Stimulated activated CD8-positive, alpha-beta memory T cell treated with anti-CD3 and anti-CD28 coated beads, Interleukin-7, amount 100 ng/mL, for 48 hours (primary cell): ENCODE measurements around the gene PPEF1.
"Not testable (repeated sequence)": the region's sequence is repeated elsewhere in the genome, so short reads cannot be mapped to it uniquely, and the experiment has no call there.

ENCODE experiments used
- DNase-seq, 2 donors: peaks; one replicate each; pipeline ENCODE4 v3.0.0-alpha.2; 2020; ENCODE audit warnings: low read depth in 1 of 2; ENCODE audit errors: extremely low read depth in 1 of 2

PPEF1 gene

GRCh38 chrX:18792828-18793227 lies 85.4 kb downstream of the PPEF1 start:
- DNase-seq = no peak

DNA sequence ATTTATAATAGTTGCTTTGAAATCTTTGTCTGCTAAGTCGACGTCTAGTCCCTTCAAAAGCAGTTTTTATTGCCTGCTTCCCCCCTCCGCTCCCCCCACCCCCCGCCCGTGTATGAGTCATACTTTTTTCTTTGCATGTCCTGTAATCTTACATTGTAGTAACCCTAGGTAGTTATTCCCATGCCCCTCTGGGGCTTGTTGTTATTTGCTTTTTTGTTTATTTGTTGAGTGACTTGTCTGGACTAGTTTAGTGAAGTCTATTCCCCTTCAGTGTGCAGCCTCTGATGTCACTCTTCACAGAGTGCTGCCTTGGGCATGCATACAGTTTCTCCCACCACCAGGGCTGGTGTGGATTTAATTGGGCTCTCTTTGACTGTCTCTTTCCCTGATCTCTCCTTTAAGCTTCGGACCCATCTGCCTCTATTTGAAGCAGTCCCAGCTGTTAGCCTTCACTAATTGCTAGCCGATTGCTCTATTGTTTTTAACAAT lies 86.2 kb downstream of the PPEF1 start:
- no peak for DNase-seq

DNA sequence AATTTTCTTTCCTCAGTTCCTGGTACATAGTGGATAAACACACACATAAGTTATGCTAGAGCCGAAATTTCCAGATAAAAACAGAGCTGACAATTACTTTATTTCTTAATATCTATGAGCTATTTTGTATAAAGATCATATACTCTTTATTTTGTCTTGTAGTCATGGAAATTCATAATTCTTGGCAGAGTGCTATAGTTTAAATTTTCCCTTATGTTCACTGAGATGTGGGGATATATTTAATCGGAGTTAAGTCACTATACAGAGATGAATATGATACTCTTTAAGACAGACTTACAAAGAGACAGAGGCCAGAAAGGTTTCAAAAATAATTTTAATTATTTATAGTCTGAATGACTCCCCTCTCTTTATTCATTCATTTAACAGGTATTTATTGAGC lies 89.7 kb downstream of the PPEF1 start:
- no peak for DNase-seq

DNA sequence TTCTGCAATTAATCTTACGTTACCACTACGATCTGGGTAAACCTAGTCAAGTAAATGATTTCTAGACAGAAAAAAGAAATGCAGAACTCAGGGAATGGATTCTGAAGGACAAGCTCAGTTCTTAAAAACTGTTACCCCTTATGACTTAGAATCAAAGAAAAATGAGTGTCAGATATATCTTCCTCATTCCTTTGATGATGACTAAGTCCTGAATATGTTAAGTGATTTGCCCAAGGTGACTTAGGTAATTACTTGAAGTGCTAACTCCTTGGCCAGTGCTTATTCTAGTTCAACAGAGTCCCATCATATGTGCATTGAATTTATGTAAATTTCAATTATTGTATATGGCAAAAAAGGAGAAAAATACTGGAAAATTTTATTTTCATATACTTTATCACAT lies 92.5 kb downstream of the PPEF1 start:
- DNase-seq = no peak

GRCh38 chrX:18809641-18810040 lies 102.2 kb downstream of the PPEF1 start:
- no peak for DNase-seq

DNA sequence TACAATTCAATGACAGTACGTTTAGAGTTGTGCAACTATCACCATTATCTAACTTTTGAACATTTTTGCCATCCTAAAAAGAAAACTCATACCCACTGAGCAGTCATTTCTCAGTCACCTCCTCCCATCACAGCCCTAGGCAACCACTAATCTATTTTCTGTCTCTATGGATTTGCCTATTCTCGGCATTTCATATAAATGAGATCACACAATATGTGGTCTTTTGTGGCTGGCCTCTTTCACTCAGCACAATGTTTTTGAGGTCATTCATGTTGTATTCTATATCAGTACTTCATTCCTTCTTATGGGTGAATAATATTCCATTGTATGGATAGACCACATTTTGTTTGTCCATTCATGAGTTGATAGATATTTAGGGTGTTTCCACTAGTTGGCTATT lies 103.0 kb downstream of the PPEF1 start:
- DNase-seq = no peak

DNA sequence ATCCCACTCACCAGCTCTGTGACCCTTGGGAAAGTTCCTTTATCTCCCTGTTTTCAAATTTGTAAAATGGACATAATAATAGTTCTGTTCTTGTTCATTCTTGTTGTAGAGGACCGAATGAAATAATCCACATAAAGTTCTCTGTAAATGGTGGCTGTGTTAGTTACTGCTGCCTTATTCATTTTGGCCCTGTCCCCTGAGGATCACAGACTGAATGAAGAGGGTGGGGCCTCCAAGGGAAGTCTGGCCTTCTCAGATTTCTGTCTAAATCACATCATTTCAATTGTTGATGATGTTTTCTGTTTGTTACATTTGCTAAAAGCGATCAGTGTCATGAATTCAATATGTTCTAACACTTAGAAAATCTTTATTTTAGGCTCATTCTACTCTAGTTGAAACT lies 117.9 kb downstream of the PPEF1 start:
- DNase-seq = no peak

GRCh38 chrX:18828832-18829404 lies 121.5 kb downstream of the PPEF1 start:
- DNase-seq = no peak

DNA sequence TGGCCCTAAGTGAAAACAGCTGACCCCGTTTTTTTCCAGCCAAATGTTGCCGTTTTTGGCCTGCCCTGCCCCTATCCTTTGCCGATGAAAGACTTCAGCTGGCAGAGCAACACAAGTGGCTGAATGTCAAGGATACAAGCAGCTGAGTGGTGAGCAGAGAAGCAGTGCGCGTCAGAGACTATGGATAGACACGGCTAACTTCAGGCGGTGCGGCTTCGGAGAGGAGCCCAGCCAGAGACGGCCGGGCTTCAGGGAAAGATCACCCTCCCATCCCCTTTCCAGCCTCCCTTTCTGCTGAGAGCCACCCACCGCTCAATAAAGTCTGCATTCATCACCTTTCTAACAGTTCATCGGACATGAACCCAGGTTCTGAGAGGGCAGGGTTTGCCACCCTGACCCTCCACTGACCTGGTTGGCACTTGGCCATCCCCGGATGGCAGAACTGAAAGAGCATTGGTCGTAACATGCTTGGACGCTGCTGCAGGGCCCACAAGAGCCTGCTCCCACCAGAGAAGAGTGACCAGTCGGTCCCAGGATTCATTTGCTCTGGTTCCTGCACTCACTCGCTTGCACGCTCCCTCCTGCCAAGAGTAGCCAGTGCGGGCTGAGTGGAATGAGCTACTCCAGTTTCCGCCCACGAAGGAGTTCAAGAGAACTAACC lies 125.8 kb downstream of the PPEF1 start:
- DNase-seq = no peak

GRCh38 chrX:18847901-18848300 lies 140.5 kb downstream of the PPEF1 start:
- not testable (repeated sequence) for DNase-seq

DNA sequence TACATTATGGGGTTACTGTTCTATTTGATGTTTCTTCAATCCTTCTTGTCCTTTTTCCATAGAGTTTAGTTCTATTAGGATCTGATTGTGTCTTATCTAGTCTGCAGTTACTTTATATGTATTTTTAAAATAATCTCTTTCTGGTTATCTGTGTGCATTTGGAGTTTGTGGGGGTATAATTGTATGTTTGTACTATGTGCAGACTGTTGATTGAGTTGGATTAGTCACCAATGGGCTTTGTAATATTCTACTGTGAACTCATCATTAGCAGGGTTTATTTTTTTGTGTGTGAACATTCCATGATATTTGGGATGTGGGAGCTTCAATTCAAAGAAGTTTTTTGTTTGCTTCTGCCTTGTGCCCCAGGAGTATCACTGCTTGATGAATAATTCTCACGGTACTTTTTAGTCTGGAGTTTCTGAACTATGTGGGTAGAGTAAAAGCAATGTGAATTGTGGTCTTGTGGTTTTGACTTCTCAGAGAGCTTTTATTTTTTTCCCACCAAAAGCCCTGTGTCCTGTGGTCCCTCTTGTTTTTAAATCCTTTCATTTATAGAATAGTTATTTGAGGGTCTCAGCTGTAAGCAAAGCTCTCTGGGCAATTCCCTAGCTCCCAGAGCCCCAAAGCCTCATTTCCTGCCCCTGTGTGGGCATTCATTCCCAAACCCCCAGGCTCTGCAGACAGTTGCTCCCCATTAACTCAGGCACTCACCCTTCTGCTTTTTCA lies 148.6 kb downstream of the PPEF1 start:
- no peak for DNase-seq

GRCh38 chrX:18856645-18856997 lies 149.2 kb downstream of the PPEF1 start:
- DNase-seq = no peak

DNA sequence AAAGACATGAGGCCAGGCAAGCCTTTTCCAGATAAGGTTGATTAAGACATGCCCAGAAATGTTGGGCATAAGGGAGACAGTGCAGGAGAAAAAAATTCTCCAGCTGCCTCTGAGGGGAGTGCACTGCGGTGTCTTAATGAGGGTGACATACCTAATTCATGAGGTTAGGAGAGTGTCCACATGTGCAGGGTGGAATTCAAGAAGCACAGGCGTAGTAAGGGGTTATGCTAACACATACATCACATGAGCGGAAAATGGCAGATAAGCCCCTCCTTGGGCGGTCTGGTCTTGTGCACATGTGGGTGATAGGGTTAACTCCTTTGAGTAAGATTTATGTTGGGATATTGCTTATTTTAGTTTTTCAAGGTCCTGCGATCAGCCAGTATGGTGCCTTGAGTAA lies 154.1 kb downstream of the PPEF1 start:
- no peak for DNase-seq

- DNase-seq = no peak
These were observed 157.0 kb downstream of the PPEF1 start for GRCh38 chrX:18864390-18864920.

- DNase-seq = no peak
These were observed 163.9 kb downstream of the PPEF1 start for GRCh38 chrX:18871161-18871890.

DNA sequence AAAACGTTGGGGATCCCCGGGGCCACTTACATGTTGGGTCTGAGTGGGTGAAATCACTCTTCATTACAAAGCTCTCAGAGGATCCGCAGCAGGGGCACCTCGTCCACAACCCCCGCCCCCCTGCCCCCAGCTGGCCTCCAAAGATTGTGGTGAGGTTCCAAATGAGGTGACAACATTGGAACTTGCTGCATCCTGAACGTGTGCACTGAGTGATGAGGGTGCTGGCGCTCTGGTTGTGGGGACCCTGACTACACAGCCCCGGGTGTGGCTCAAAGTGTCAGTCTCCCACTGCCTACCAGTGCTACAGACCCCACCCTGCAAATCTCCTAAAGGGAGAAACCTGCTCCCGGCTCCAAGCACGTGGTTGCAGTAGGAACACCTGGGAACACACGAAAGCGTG lies 164.5 kb downstream of the PPEF1 start:
- no peak for DNase-seq

DNA sequence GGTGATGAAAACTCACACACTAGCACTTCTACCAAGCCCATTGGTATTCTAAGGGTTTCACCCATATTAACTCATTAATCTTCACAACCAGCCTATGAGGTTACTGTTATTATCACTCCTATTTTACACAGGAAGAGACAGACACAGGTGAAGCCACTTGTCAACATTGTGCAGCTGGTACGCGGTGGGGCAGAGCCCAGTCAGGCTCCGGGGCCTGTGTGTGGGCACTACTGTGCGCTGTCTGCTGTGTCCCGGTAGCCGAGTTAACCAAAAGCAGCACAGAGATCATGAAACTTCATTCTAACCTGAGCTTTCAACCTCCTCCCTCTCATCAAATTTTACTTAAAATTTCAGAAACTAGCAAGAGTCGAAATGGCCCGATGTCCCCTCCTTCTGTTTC lies 165.2 kb downstream of the PPEF1 start:
- no peak for DNase-seq

- DNase-seq = no peak
These were observed 165.8 kb downstream of the PPEF1 start for GRCh38 chrX:18873189-18873791.

GRCh38 chrX:18873836-18874235 lies 166.4 kb downstream of the PPEF1 start:
- no peak for DNase-seq

GRCh38 chrX:18874560-18875255 lies 167.3 kb downstream of the PPEF1 start:
- no peak for DNase-seq
